Fibroblast of mammary gland (primary cell): ENCODE results near the gene MCCD1.
"Not testable (repeated sequence)": the region's sequence is repeated elsewhere in the genome, so short reads cannot be mapped to it uniquely, and the experiment has no call there.

ENCODE experiments used
- DNase-seq: peaks from one replicate; pipeline ENCODE4 v3.0.0-alpha.2; 2010; ENCODE audit warnings: low read depth
- H3K4me3 ChIP-seq: 2 replicates; pipeline ENCODE4 v1.5.1; 2011; ENCODE audit warnings: low read depth, mild to moderate bottlenecking, low read length, moderate library complexity; ENCODE audit not compliant: control insufficient read depth
- CTCF ChIP-seq: conservative IDR thresholded peaks from 2 replicates; pipeline ENCODE4 v1.5.1; 2011; ENCODE audit warnings: low read depth, low read length, inconsistent platforms; ENCODE audit not compliant: control insufficient read depth, insufficient read depth

MCCD1 gene

GRCh38 chr6:31528821-31529328 is at the start of gene MCCD1:
MCCD1 (plus strand) TSS chr6:31528962; CDS start chr6:31529015, 53 bp downstream.
- TF ChIP-seq CTCF: no peak
- no peak for DNase-seq
- no peak within 1 kb of the TSS for H3K4me3 ChIP-seq

GRCh38 chr6:31479151-31479932 is 49.4 kb upstream of the MCCD1 start:
- DNase-seq: no peak
- TF ChIP-seq CTCF: no peak

GRCh38 chr6:31479933-31480535 is 48.7 kb upstream of the MCCD1 start:
- DNase-seq: no peak
- H3K4me3 ChIP-seq: no peak overlapping the region
- no peak for TF ChIP-seq CTCF

More at GRCh38 chr6:31479151-31479932, 49.4 kb upstream of the MCCD1 start:
- no peak overlapping the region for H3K4me3 ChIP-seq

GRCh38 chr6:31480574-31480973 is 48.2 kb upstream of the MCCD1 start:
- H3K4me3 ChIP-seq: no peak overlapping the region
- TF ChIP-seq CTCF: no peak
- no peak for DNase-seq

GRCh38 chr6:31483392-31483791 is 45.4 kb upstream of the MCCD1 start:
- no peak for DNase-seq
- H3K4me3 ChIP-seq: no peak overlapping the region
- TF ChIP-seq CTCF: no peak

- no peak overlapping the region for H3K4me3 ChIP-seq
- DNase-seq: no peak
These were observed 43.7 kb upstream of the MCCD1 start for GRCh38 chr6:31485055-31485454.

GRCh38 chr6:31486065-31486837 is 42.5 kb upstream of the MCCD1 start:
- not testable (repeated sequence) for DNase-seq

More at GRCh38 chr6:31485055-31485454, 43.7 kb upstream of the MCCD1 start:
- no peak for TF ChIP-seq CTCF

GRCh38 chr6:31487674-31488073 is 41.1 kb upstream of the MCCD1 start:
- not testable (repeated sequence) for H3K4me3 ChIP-seq

More at GRCh38 chr6:31486065-31486837, 42.5 kb upstream of the MCCD1 start:
- H3K4me3 ChIP-seq: not testable (repeated sequence)

More at GRCh38 chr6:31487674-31488073, 41.1 kb upstream of the MCCD1 start:
- DNase-seq: not testable (repeated sequence)
